ENCODE measurements around the gene SRF.

Gene SRF

DNA sequence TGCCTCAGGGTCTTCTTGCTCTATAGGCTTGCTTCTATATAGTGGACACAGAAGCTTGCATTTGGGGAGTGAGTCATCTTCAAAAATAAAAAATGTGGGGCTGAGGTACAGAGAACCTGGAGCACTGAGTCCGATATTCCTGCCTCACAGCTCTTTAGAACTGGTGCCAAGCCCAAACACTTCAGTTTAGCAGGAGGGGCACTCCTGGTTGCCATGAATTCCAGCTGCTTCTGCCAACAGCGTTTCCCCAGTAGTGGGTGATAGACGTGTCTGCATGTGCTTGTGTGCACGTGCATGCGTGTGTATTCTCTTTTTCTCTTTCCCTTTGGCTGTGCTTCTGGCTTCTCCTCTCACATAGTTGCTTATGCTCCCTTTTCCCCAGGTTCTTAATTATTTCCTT, 46.3 kb downstream of the SRF start:
- DNase-seq (no peak), ATAC-seq (no peak)

- no peak for DNase-seq
- ATAC-seq, result no peak
Observed at GRCh38 chr6:43219119-43219518, 48.0 kb downstream of the SRF start.

- ATAC-seq, result no peak
- DNase-seq, result no peak
Observed at GRCh38 chr6:43219814-43220213, 48.7 kb downstream of the SRF start.

DNA sequence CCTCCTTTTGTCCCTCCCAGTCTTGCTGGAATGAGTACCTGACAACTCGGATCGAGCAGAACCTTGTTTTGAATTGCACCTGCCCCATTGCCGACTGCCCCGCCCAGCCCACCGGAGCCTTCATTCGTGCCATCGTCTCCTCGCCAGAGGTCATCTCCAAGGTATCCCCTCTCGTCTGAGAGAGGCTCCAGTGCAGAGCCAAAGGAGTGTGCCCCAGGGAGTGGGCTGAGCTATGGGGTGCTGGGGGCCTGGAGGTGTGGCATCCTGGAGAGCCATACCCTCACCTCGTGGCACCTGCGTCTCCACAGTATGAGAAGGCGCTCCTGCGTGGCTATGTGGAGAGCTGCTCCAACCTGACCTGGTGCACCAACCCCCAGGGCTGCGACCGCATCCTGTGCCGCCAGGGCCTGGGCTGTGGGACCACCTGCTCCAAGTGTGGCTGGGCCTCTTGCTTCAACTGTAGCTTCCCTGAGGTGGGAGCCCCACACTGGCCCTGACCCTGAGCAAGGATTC, 49.4 kb downstream of the SRF start:
- ATAC-seq (no peak), DNase-seq (no peak)

GRCh38 chr6:43221046-43221972, 50.2 kb downstream of the SRF start:
- DNase-seq, result no peak
- no peak for ATAC-seq

DNA sequence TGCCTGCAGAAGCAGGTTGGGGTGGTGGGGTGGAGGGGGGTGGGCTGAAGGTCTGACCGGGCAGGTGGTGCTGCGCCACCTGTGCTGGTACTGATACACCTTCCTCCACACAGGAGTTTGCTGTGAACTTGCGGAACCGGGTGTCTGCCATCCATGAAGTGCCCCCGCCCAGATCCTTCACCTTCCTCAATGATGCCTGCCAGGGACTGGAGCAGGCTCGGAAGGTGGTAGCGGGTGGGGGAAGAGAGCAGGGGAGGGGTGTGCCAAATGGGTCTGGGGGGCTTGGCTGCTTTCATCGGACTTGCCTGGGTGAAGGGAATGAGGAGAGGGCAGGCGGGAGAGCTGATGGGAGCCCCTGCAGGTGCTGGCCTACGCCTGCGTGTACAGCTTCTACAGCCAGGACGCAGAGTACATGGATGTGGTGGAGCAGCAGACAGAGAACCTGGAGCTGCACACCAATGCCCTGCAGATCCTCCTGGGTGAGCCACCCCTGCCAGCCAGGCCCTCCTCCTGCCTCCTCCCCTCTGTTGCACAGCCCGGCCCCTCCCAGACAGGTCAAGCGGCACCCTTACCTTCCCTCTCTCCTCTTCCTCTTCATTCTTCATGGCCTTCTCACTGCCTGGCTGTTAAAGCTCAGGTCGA, 51.5 kb downstream of the SRF start:
- ATAC-seq (no peak), DNase-seq (no peak)

DNA sequence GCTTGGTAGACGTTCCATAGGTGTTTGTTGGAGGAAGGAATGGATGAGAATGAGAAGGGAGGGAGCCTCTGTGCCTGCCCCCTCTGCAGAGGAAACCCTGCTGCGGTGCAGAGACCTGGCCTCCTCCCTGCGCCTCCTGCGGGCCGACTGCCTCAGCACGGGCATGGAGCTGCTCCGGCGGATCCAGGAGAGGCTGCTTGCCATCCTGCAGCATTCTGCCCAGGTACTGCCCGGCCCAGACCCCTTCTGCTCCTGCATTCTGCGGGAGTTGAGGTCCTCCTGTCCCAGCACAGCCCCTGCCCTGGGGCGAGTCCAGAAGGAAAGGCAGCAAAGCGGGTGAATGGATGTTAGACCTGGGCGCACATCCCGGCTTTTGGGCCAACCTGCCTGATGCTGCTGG, 52.1 kb downstream of the SRF start:
- DNase-seq (no peak), ATAC-seq (no peak)

DNA sequence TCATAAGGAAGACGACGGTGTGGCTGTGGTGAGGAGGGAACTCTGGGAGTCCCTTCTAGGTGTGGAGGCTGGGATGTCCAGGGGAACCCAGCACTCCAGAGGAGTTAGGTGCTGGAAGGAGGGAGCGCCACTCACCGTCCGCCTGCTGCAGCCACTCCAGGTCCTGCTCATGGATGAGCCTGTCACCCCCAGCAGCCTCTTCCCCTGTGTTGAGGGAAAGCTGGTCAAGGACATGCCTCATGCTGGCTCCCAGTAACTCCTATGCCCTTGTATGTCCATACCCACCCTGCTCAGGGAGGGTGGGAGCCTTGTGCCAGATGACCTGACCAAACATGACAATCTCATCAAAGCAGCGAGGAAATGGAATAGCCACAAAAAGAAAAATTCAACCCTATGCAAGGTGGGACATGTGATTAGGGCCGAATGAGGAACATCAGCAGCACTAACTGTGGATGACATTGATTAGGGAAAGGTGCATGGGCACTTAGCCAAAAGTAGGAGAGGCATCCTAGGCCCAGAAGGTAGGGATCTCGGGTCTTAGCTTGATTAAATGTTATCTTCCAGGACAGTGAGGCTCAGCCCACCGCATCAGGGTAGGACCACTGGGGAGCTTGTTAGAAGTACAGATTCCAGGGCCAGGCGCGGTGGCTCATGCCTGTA, 55.3 kb downstream of the SRF start:
- no peak for DNase-seq
- ATAC-seq, result no peak

DNA sequence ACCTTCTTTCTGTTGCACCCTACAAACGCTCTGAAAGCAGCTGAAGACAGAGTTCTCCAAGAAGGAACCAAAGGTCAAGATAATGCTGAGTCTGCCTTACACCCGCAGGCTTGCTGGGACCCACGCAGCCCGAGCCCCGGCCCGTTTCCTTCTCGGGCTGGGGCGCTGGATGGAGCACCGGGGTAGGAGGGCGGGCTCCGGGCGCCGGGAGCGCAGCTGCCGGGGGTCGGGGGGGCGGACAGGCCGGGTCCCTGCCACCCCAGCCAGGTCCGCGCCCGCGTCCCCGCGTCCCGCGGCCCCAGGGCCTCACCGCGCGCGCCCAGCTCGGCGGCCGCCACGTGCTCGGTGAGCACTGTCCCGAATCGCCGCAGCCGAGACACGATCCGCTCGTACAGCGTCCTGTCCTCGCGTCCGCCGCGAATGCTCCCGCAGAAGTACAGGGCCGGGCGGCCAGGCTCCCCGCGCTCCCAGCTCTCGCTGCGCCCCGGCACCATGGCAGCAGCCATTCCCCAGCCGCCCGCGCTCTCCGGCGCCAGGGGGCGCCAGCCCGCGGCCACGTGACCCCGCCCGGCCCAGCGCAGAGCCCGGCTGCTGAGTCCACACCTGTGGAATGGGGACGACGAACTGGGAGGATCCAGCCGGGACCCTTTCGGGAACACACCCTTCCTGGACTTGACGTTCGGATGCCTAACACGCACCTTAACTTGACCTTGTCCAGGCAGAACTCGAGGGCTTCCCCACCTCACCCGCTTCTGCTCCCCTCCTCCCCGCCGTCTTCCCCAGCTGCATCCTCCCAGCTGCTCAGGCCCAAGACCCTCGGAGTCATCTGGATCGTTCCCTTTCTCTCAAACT, 58.1 kb downstream of the SRF start, which contains the start of gene DNPH1:
Gene DNPH1 (minus strand): TSS at position 531 of the 852 bp plus-strand sequence. CDS start 25 bp downstream, at position 506.
- ATAC-seq (peak; percentile 88), DNase-seq (peak; percentile 87)

- ATAC-seq, result no peak
Observed at GRCh38 chr6:43229803-43230620, 58.9 kb downstream of the SRF start.

DNA sequence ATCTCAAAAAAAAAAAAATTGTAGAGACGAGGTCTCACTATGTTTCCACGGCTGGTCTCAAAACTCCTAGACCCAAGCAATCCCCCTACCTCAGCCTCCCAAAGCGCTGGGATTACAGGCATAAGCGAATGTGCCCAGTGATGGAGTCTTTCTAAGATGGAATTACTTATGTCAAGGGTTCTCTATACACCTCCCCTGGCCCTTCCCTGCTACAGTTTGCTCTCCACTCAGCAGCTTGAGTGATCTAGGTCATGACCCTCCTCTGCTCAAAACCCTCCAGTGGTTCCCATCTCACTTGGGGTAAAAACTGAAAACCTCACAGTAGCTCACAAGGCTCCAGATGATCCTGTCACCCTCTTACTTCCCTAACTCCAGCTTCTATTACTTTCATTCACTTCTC, 60.0 kb downstream of the SRF start:
- DNase-seq, result no peak
- ATAC-seq, result no peak

More at GRCh38 chr6:43229803-43230620, 58.9 kb downstream of the SRF start:
- DNase-seq, result no peak
